Endothelial cell of umbilical vein (primary cell): ENCODE data around the gene LITAF. TPM values are rescaled to one million over a fixed set of nuclear protein-coding genes. Genes with fewer than 3 reads are reported as not detected.

Source experiments
- BruUV-seq: library from RNA; stranded (reverse); fragments of 400-500 nt; replicated peaks from 2 replicates; lab custom pipeline; 2021; lab: Mats Ljungman, UMichigan
- CTCF ChIA-PET: fragments of 300-600, 350-600 bp; sonication (Branson Sonifier 250); formaldehyde crosslinking; loops from one replicate; lab custom pipeline; 2021; ENCODE audit warnings: antibody characterized with exemption, inconsistent platforms; lab: Charles Lee
- POLR2A ChIA-PET: fragments of 300-600, 350-600 bp; sonication (Branson Sonifier 250); formaldehyde crosslinking; loops from one replicate; lab custom pipeline; 2021; ENCODE audit warnings: antibody characterized with exemption, inconsistent platforms; lab: Charles Lee
- DNase-seq: peaks from one replicate; pipeline ENCODE4 v3.0.0-alpha.2; 2011; ENCODE audit warnings: low read depth, low spot score
- FAIRE-seq: peaks from 2 replicates; lab custom pipeline; 2011; peaks lifted over from hg19 to GRCh38; lab: Jason Lieb, UNC
- H2AFZ ChIP-seq: 2 replicates; pipeline ENCODE4 v1.6.0; 2012; ENCODE audit warnings: low read depth, low read length, control low read depth, inconsistent platforms
- H3K27ac ChIP-seq: 2 replicates; pipeline ENCODE4 v1.5.1; 2011; ENCODE audit warnings: low read depth, mild to moderate bottlenecking, control low read depth, low read length, moderate library complexity; ENCODE audit not compliant: insufficient read depth
- H3K27me3 ChIP-seq, 2 experiments: 2 replicates each; pipeline versions ENCODE4 v1.6.0 to v1.6.1; 2011; ENCODE audit warnings: low read length in 2 of 2, mixed read lengths in 1 of 2; ENCODE audit not compliant: control insufficient read depth in 2 of 2, insufficient read depth in 2 of 2
- H3K36me3 ChIP-seq, 2 experiments: 2 replicates in 1 of 2; 3 replicates in 1 of 2; pipeline ENCODE4 v1.5.1; 2011; ENCODE audit warnings: low read length in 2 of 2, mild to moderate bottlenecking in 1 of 2, moderate library complexity in 1 of 2; ENCODE audit not compliant: control insufficient read depth in 2 of 2, insufficient read depth in 2 of 2; ENCODE audit errors: extremely low read depth in 1 of 2
- H3K4me1 ChIP-seq: 3 replicates; pipeline ENCODE4 v1.5.1; 2011; ENCODE audit warnings: mild to moderate bottlenecking, low read length; ENCODE audit not compliant: control insufficient read depth, insufficient read depth; ENCODE audit errors: extremely low read depth
- H3K4me2 ChIP-seq: 2 replicates; pipeline ENCODE4 v1.6.1; 2011; ENCODE audit warnings: low read length, control low read depth, mixed read lengths; ENCODE audit not compliant: insufficient read depth
- H3K4me3 ChIP-seq, 3 experiments: fragments of 200-600 bp in 1 of 3; sonication (generic), shearing (Covaris generic) in 1 of 3; replicated peaks in 1 of 3; 2 replicates each; pipeline ENCODE4 v1.5.1; 2011 to 2016; ENCODE audit warnings: control low read depth in 3 of 3, low read length in 3 of 3, mild to moderate bottlenecking in 2 of 3, inconsistent platforms in 1 of 3, low read depth in 1 of 3, moderate library complexity in 1 of 3; ENCODE audit not compliant: insufficient read depth in 1 of 3
- H3K79me2 ChIP-seq: 2 replicates; pipeline ENCODE4 v1.6.0; 2012; ENCODE audit warnings: low read length, inconsistent platforms; ENCODE audit not compliant: control insufficient read depth, insufficient read depth
- H3K9ac ChIP-seq: replicated peaks from 2 replicates; pipeline ENCODE3; 2011; ENCODE audit warnings: low read length, control low read depth; ENCODE audit not compliant: insufficient read depth; ENCODE audit errors: extremely low read depth
- H3K9me1 ChIP-seq: replicated peaks from 3 replicates; pipeline ENCODE4 v1.6.0; 2011; ENCODE audit warnings: mild to moderate bottlenecking, low read length; ENCODE audit not compliant: control insufficient read depth, insufficient read depth; ENCODE audit errors: extremely low read depth
- H3K9me3 ChIP-seq: replicated peaks from 2 replicates; pipeline ENCODE4 v1.5.1; 2012; ENCODE audit warnings: low read length, inconsistent platforms; ENCODE audit not compliant: control insufficient read depth, insufficient read depth
- H4K20me1 ChIP-seq: replicated peaks from 2 replicates; pipeline ENCODE3; 2011; ENCODE audit warnings: mild to moderate bottlenecking, low read length; ENCODE audit not compliant: control insufficient read depth, insufficient read depth; ENCODE audit errors: extremely low read depth
- EZH2 ChIP-seq: IDR thresholded peaks from 2 replicates; pipeline ENCODE4 v1.6.1; 2012; ENCODE audit warnings: borderline replicate concordance, low read depth, mild to moderate bottlenecking, moderate library complexity, low read length, inconsistent platforms; ENCODE audit not compliant: severe bottlenecking
- FOS ChIP-seq: IDR thresholded peaks from 2 replicates; pipeline ENCODE4 v1.6.1; 2011; ENCODE audit warnings: mild to moderate bottlenecking, low read length, moderate library complexity, borderline replicate concordance; ENCODE audit not compliant: insufficient read depth
- JUN ChIP-seq: IDR thresholded peaks from 2 replicates; pipeline ENCODE4 v1.6.1; 2011; ENCODE audit warnings: borderline replicate concordance, low read depth; ENCODE audit not compliant: insufficient read length, insufficient read depth
- MYC ChIP-seq: IDR thresholded peaks from one replicate; pipeline ENCODE4 v1.6.1; 2011; ENCODE audit warnings: mild to moderate bottlenecking, low read depth, low read length
- POLR2A ChIP-seq: IDR thresholded peaks from 2 replicates; pipeline ENCODE4 v1.6.1; 2012; ENCODE audit warnings: low read depth, mild to moderate bottlenecking, control low read depth, low read length
- POLR2AphosphoS5 ChIP-seq: IDR thresholded peaks from 2 replicates; pipeline ENCODE4 v1.6.1; 2012; ENCODE audit warnings: low read depth, mild to moderate bottlenecking, control low read depth, low read length, moderate library complexity; ENCODE audit not compliant: insufficient read depth
- dilution Hi-C: fragments of 300-500 bp; cut with MboI; formaldehyde crosslinking; loops from one replicate; pipeline ENCODE4 v1.15.0; 2019; ENCODE audit warnings: low sequenced_read_pairs; ENCODE audit not compliant: extremely low pct_ligation_motif_present
- intact Hi-C: fragments of 100-400 bp; cut with micrococcal nuclease; formaldehyde crosslinking; loops from one replicate; pipeline ENCODE4 v1.10.0; 2022
- polyA plus RNA-seq, 4 experiments: library from polyadenylated mRNA; depleted of rRNA in 3 of 4; stranded (reverse) in 3 of 4; unstranded in 1 of 4; fragments of >200 nt; gene quantifications; 2 replicates each; pipeline versions ENCODE4 v1.2.1 to v1.2.3, GENCODE V29; 2011 to 2012; ENCODE audit warnings: missing spikeins in 1 of 4
- total RNA-seq: library from RNA; stranded (reverse); gene quantifications from 2 replicates; pipeline ENCODE4 v1.2.3, GENCODE V29; 2021
- TF ChIP-seq, protein P1 (sequence below), 2 donors: IDR thresholded peaks; 1 replicate in 1 of 2; 2 replicates in 1 of 2; pipeline ENCODE4 v1.5.1; 2011; ENCODE audit warnings: low read length in 2 of 2, mild to moderate bottlenecking in 2 of 2, moderate library complexity in 2 of 2, control low read depth in 1 of 2, inconsistent platforms in 1 of 2, low read depth in 1 of 2; ENCODE audit not compliant: insufficient read depth in 1 of 2; ENCODE audit errors: extremely low read depth in 1 of 2

LITAF gene
- total and polyA plus RNA-seq, 2 donors (not counting 3 experiments of a cell fraction or from before 2014, with no cell fraction given): 15.2 to 27.2 TPM

DNA sequence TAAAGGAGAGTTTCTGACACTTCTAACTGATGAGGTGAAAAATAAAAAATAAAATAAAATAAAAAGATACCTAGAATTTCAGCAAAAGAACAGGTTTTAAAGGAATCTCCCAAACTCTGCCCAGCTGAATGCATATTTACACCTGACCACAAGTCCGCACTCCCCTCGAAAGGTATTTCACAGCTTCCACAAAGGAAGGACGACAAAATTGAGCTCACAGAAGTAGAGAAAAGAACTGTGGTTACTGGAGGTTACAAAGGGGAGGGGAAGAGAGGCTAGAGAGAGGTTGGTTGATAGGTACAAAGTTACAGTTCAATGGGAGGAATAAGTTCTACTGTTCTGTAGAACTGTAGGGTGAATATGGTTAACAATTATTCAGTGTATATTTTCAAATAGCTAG, 5.0 kb downstream of the LITAF start:
- Histone ChIP-seq H3K27me3 (peaks cover 0 to 3% of the 10 kb centered on the region in 2 experiments), H2AFZ (no peak overlapping the region), H4K20me1 (no peaks in the 10 kb centered on the region), H3K9me3 (no peaks in the 10 kb centered on the region), H3K4me2 (no peak overlapping the region), H3K4me1 (peaks cover 5% of the 10 kb centered on the region), H3K4me3 (no peak overlapping the region), H3K79me2 (no peaks in the 10 kb centered on the region), H3K9me1 (no peaks in the 10 kb centered on the region), H3K27ac (no peak overlapping the region), H3K36me3 (no peaks in the 10 kb centered on the region), H3K9ac (no peak overlapping the region)
- DNase-seq: no peak
- FAIRE-seq: no peak
- TF ChIP-seq FOS (no peak), JUN (no peak), MYC (no peak), POLR2AphosphoS5 (no peak), EZH2 (no peak), POLR2A (no peak)
- TF ChIP-seq, protein P1, sequence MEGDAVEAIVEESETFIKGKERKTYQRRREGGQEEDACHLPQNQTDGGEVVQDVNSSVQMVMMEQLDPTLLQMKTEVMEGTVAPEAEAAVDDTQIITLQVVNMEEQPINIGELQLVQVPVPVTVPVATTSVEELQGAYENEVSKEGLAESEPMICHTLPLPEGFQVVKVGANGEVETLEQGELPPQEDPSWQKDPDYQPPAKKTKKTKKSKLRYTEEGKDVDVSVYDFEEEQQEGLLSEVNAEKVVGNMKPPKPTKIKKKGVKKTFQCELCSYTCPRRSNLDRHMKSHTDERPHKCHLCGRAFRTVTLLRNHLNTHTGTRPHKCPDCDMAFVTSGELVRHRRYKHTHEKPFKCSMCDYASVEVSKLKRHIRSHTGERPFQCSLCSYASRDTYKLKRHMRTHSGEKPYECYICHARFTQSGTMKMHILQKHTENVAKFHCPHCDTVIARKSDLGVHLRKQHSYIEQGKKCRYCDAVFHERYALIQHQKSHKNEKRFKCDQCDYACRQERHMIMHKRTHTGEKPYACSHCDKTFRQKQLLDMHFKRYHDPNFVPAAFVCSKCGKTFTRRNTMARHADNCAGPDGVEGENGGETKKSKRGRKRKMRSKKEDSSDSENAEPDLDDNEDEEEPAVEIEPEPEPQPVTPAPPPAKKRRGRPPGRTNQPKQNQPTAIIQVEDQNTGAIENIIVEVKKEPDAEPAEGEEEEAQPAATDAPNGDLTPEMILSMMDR (IDR thresholded peaks at IDR 0.05; ENCODE audit: extremely low read depth in 1 of 2, insufficient read depth in 1 of 2, low read depth in 1 of 2, low read length in 2 of 2): no peak
- POLR2A ChIA-PET: no interaction called here
- CTCF ChIA-PET: no interaction called here
- no TSS peak for BruUV-seq
- dilution Hi-C loops: no loop called here
- intact Hi-C loops: no loop called here
